ENCODE results near the gene SMAP2. TPM values are rescaled to one million over a fixed set of nuclear protein-coding genes. Genes with fewer than 3 reads are reported as not detected.

The SMAP2 gene
- total RNA-seq, 4 donors from 2014 or later: 36.7 to 55.2 (median 45.1) TPM

DNA sequence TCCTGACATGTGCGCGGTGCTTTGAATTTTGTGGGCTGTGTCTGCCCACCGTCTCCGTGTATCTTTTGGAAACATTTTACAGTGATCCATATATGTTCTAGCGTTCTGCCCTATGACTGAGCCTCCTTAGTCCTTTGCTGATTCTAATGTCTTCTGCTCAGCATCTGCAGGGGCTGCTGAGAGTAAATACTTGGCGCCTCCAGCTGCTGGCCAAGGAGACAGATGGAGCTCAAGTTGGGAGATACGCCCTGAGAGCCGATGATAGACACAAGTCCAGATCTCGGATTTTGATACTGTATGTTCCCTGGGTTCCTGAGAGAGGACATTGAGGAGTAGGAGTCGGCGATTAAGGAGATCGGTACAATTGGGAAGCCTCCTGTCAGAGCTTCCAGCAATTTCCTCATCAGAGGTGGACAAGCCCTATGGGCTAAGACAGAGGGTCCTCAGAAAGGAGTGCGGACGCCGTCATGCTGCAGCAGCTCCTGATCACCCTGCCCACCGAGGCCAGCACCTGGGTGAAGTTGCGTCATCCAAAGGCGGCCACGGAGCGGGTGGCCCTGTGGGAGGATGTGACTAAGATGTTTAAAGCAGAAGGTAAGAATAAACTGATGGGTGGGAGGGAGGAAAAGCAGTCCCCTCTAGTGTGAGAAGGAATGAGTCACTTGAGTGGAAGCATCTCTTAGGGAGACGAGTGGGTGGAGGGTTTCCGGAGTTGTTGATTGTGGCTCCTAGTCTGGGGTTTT is 77.1 kb downstream of the SMAP2 start:
- Histone ChIP-seq H3K9me3 (peaks cover 0 to 35% (median 3%) of the 10 kb centered on the region in 4 donors), H3K27me3 (no peaks in the 10 kb centered on the region), H3K4me1 (peaks cover 0 to 15% (median 5%) of the 10 kb centered on the region in 4 donors), H3K27ac (peak overlapping the region in 3 of 4 donors; percentile 68 to 76 (median 72)), H3K4me3 (peak overlapping the region; percentile 46 to 74 (median 54)), H3K36me3 (peaks cover 0 to 17% (median 0%) of the 10 kb centered on the region in 3 donors)
- DNase-seq (ENCODE audit: low spot score in 2 of 2): peak in 1 of 2 donors; percentile 6
- TF ChIP-seq POLR2A (IDR thresholded peaks at IDR 0.05): no peak
- TF ChIP-seq EP300 (IDR thresholded peaks at IDR 0.05): no peak
- TF ChIP-seq, protein P1, sequence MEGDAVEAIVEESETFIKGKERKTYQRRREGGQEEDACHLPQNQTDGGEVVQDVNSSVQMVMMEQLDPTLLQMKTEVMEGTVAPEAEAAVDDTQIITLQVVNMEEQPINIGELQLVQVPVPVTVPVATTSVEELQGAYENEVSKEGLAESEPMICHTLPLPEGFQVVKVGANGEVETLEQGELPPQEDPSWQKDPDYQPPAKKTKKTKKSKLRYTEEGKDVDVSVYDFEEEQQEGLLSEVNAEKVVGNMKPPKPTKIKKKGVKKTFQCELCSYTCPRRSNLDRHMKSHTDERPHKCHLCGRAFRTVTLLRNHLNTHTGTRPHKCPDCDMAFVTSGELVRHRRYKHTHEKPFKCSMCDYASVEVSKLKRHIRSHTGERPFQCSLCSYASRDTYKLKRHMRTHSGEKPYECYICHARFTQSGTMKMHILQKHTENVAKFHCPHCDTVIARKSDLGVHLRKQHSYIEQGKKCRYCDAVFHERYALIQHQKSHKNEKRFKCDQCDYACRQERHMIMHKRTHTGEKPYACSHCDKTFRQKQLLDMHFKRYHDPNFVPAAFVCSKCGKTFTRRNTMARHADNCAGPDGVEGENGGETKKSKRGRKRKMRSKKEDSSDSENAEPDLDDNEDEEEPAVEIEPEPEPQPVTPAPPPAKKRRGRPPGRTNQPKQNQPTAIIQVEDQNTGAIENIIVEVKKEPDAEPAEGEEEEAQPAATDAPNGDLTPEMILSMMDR (IDR thresholded peaks at IDR 0.05): no peak
- 20 to 25% methylated on average over 22 of the region's 22 CpGs for WGBS, 2 donors

DNA sequence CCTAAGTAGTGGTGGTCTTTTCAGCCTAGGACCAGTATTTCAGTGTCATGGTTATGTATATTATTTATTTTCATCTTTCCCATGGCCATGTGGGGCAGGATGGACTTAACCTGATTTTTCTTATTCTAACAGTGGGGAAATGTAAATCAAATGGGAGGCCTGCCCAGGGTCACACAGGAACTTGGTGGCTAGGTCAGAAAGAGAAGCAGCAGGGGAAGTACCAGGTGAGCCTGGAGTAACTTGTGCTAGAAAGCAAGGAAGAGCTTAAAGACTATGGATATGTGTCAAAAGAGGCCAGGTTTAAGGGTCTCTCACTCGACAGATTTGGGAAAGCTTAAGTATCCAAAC is 77.7 kb downstream of the SMAP2 start:
- no peak overlapping the region for H3K27ac ChIP-seq
- 77 to 84% methylated on average over 1 of the region's 1 CpG for WGBS, 2 donors
- TF ChIP-seq, protein P1 (IDR thresholded peaks at IDR 0.05): no peak
- TF ChIP-seq EP300 (IDR thresholded peaks at IDR 0.05): no peak
- no peak for TF ChIP-seq POLR2A (IDR thresholded peaks at IDR 0.05)

DNA sequence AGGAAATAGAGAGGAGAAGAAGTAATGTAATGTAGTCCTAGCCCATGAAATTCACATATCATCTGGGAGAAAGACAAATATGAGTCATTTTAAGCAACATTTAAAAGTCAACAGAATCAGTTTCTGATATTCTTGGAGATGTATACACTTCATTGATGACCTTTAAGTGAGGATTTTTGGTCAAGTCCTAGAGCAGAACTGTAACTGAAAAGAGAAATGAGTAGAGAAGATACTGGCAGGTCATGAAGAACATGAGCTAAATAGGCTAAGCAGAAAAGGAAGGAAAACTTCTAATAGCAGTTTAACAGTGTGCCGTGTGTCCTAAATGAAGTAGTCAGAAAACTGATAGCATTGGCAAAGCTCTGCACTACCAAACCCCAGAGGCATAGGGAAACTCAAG is 81.3 kb downstream of the SMAP2 start:
- no peak for DNase-seq (ENCODE audit: low spot score in 2 of 2)
- TF ChIP-seq, protein P1 (IDR thresholded peaks at IDR 0.05): no peak
- TF ChIP-seq EP300 (IDR thresholded peaks at IDR 0.05): no peak
- no peak for TF ChIP-seq POLR2A (IDR thresholded peaks at IDR 0.05)
- Histone ChIP-seq H3K27ac (no peak overlapping the region), H3K36me3 (peaks cover 0 to 59% (median 6%) of the 10 kb centered on the region in 3 donors), H3K4me1 (peaks cover 0 to 10% (median 5%) of the 10 kb centered on the region in 4 donors), H3K4me3 (no peak overlapping the region), H3K9me3 (peaks cover 0 to 76% (median 23%) of the 10 kb centered on the region in 4 donors), H3K27me3 (no peaks in the 10 kb centered on the region)
- 98 to 100% methylated on average over 1 of the region's 1 CpG for WGBS, 2 donors

More for the DNA sequence above, 77.7 kb downstream of the SMAP2 start:
- no peaks in the 10 kb centered on the region for H3K27me3 ChIP-seq
- no peak for DNase-seq (ENCODE audit: low spot score in 2 of 2)
- H3K9me3 ChIP-seq: peaks cover 0 to 40% (median 4%) of the 10 kb centered on the region in 4 donors
- peak overlapping the region in 1 of 4 donors; percentile 50 for H3K4me3 ChIP-seq
- H3K4me1 ChIP-seq: peaks cover 0 to 15% (median 5%) of the 10 kb centered on the region in 4 donors
- H3K36me3 ChIP-seq: peaks cover 0 to 23% (median 0%) of the 10 kb centered on the region in 3 donors

- no peak for DNase-seq (ENCODE audit: low spot score in 2 of 2)
- H3K27me3 ChIP-seq: no peaks in the 10 kb centered on the region
- H3K4me3 ChIP-seq: no peak overlapping the region
- WGBS, 2 donors: 95 to 96% methylated on average over 3 of the region's 3 CpGs
- H3K27ac ChIP-seq: no peak overlapping the region
- TF ChIP-seq, protein P1 (IDR thresholded peaks at IDR 0.05): no peak
- no peak for TF ChIP-seq POLR2A (IDR thresholded peaks at IDR 0.05)
- TF ChIP-seq EP300 (IDR thresholded peaks at IDR 0.05): no peak
- H3K4me1 ChIP-seq: no peaks in the 10 kb centered on the region
- peaks cover 0 to 100% (median 41%) of the 10 kb centered on the region in 4 donors for H3K9me3 ChIP-seq
- H3K36me3 ChIP-seq: peaks cover 0 to 82% (median 0%) of the 10 kb centered on the region in 3 donors
Observed at GRCh38 chr1:40462956-40463590, 89.5 kb downstream of the SMAP2 start.

DNA sequence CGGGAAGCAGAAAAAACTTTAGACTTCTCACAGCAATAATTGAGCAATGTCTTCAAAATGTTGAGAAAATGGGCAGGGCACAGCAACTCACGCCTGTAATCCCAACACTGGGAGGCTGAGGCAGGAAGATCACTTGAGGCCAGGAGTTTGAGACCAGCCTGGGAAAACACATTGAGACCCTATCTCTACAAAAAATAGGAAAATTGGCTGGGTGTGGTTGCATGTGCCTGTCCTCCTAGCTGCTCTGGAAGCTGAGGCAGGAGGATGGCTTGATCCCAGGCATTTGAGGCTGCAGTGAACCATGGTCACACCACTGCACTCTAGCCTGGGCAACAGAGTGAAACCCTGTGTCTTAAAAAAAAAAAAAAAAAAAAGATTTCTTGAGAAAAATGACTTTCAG is 95.8 kb downstream of the SMAP2 start:
- 91 to 97% methylated on average over 2 of the region's 2 CpGs for whole genome bisulfite sequencing, 2 donors
- TF ChIP-seq, protein P1 (IDR thresholded peaks at IDR 0.05): no peak
- TF ChIP-seq POLR2A (IDR thresholded peaks at IDR 0.05) (no peak), EP300 (IDR thresholded peaks at IDR 0.05) (no peak)
- H3K9me3 ChIP-seq: peaks cover 0 to 91% (median 27%) of the 10 kb centered on the region in 4 donors
- no peak for DNase-seq (ENCODE audit: low spot score in 2 of 2)
- peaks cover 0 to 23% (median 0%) of the 10 kb centered on the region in 3 donors for H3K36me3 ChIP-seq
- H3K27ac ChIP-seq: no peak overlapping the region
- no peaks in the 10 kb centered on the region for H3K27me3 ChIP-seq
- H3K4me3 ChIP-seq: no peak overlapping the region
- no peaks in the 10 kb centered on the region for H3K4me1 ChIP-seq
